ENCODE results near the gene ERMARD.
A peak's percentile ranks its signal among the peaks of the same experiment; 100 is the strongest.

The ERMARD gene

GRCh38 chr6:169751242-169752073, at the start of gene ERMARD, which contains the start of gene DYNLT2:
ERMARD (plus strand) TSS chr6:169751622; CDS start chr6:169751658, 36 bp downstream.
DYNLT2 (minus strand) TSS chr6:169751572; CDS start chr6:169751458, 114 bp downstream.
- peak; percentile 78 for DNase-seq (ENCODE audit: low read depth, low spot score)

DNA sequence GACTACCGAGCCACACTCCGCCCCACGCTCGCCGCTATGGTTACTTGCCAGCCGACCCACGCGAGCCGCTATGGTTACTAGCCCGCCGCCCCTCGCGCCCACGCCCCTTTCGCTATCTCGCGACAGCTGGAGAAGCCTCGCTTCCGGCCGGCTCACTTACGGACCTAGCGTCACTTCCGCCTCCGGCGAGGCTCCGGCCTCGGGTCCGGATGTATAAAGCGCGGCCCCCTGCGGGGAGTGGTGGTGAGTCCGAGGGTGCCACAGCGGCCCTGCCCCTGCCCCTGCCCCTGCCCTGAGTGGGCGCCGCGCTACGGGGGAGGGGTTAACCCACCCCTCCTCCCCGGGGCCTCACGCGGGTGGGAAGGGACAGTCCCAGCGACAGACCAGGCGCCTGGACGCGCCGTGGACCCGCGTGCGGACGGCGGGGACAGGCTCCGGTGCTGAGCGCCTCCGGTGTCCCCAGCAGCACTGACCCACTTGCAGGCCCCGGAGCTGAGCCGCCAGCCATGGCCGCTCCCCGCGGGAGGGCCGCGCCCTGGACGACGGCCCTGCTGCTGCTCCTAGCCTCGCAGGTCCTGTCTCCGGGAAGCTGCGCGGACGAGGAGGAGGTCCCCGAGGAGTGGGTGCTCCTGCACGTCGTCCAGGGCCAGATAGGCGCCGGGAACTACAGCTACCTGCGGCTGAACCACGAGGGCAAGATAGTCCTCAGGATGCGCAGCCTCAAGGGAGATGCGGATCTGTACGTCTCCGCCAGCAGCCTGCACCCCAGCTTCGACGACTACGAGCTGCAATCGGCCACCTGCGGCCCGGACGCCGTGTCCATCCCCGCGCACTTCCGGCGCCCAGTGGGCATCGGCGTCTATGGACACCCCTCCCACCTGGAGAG, 49.2 kb upstream of the ERMARD start, which contains the start of the genes C6orf120 and WDR27:
TSS of gene C6orf120 (plus strand) at position 173 of the 886 bp plus-strand sequence. CDS start at position 507, 334 bp downstream.
TSS of gene WDR27 (minus strand) at position 76 of the 886 bp plus-strand sequence. CDS start 13,024 bp downstream, outside the sequence.
- DNase-seq (ENCODE audit: low read depth, low spot score) = peak; percentile 89

DNA sequence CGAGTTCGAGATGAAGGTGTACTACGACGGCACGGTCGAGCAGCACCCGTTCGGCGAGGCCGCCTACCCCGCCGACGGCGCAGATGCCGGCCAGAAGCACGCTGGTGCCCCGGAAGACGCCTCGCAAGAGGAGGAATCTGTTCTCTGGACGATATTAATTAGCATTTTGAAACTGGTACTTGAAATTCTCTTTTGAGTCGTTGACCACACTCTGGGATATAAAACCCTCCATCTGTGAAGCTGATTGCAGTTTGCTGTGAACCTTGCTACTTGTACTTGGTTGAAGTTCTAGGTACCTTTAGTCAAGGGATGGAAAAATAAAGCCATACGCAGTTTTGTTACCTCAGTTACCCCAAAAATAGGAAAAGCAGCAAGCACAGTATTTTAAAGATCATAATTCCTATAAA, 48.6 kb upstream of the ERMARD start:
- DNase-seq (ENCODE audit: low read depth, low spot score) = no peak

DNA sequence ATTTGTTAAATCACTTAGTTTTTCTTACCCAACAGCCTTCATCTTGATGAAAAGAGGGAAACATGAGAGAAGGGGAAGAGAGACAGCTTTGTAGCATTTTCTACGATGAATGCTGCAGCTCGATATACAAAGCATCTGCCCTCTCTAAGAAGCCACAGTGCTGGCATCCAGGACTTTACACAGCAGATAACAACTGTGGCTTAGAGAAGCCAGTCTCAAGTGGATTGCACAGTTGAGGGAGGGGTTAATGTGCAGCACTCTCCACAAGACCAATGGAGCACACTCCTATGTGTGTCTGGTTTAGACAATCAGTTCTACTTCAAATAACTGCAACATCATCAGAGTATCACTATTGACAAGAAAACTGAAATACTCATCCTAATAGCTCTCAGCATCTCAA, 43.6 kb upstream of the ERMARD start:
- DNase-seq (ENCODE audit: low read depth, low spot score) = no peak

DNA sequence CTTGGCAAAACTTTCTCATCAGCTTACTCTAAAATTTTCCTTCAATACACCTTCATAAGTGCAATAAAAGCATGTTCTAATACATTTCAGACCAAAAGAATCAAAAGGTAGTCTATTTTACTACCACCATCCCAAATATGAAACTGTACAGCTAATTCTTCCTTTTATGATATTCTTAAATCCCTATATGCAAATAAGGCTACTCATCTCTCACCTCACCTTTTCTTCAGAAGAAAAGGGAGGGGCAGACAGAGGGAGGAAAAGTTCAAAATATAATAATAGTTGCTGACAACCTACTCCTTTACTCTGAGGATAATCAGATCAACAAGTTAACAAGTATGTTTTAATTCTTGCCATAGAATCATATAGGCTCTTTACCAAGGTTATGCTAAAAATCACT, 42.1 kb upstream of the ERMARD start:
- no peak for DNase-seq (ENCODE audit: low read depth, low spot score)

DNA sequence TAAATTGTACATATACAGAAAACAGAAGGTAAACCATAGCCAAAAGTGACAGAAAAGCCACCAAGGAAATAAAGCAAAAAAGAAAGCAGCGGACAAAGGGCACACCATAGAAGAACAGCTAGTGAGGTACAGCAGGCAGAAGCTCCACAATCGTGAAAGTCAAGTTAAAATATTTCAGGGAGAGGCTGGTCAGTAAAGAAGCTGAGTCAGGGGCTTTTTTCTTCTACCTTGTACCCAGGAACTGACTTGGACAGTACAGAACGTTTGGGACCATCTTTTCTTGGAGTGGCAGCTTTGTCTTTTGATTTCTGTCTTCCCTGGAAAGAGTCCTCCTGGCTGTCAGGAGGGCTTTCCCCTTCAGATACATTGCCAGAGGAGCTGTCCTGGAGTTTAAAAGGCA, 41.4 kb upstream of the ERMARD start:
- no peak for DNase-seq (ENCODE audit: low read depth, low spot score)

GRCh38 chr6:169714178-169714577, 37.2 kb upstream of the ERMARD start:
- no peak for DNase-seq (ENCODE audit: low read depth, low spot score)

GRCh38 chr6:169714595-169714994, 36.8 kb upstream of the ERMARD start:
- no peak for DNase-seq (ENCODE audit: low read depth, low spot score)

DNA sequence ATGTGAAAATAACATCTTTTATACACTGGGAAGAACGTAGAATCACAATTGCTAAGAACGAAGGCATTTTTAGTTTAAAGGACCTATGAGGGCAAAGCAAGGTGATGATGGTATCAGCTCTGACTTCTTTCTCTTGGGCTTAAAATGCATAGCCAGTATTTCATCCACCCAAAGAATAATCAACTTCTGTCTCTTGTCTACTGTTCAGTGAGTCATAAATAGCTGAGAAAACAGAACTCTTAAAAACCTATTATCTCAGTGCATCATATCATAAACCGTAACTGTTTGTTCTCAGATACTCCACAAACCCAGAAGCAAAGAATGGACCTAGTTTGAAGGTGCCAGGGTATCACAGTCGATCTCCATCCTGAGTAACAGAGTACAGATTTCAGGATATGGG, 32.3 kb upstream of the ERMARD start:
- no peak for DNase-seq (ENCODE audit: low read depth, low spot score)

DNA sequence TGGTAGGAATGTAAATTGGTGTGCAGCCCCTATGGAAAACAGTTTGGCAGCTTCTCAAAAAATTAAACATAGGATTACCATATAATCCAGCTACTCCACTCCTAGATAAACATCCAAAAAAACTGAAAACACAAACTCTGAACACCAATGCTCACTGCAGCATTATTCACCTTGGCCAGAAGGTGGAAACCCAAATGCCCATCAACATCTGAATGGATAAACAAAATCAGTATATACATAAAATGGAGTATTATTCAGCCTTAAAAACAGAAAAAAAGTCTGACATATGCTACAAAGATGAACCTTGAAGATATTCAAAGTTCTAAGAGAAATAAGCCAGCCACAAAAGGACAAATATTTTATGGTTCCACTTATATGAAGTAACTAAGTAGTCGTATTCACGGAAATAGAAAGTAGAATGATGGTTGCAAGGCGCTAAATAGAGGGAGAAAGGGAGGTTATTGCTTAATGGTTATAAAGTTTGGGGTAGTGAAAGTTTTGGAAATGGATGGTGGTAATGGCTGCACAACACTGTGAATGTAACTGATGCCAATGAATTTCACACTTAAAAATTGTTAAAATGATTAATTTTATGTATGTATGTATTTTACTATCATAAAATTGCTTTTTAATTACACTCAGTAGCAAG, 31.1 kb upstream of the ERMARD start:
- no peak for DNase-seq (ENCODE audit: low read depth, low spot score)

DNA sequence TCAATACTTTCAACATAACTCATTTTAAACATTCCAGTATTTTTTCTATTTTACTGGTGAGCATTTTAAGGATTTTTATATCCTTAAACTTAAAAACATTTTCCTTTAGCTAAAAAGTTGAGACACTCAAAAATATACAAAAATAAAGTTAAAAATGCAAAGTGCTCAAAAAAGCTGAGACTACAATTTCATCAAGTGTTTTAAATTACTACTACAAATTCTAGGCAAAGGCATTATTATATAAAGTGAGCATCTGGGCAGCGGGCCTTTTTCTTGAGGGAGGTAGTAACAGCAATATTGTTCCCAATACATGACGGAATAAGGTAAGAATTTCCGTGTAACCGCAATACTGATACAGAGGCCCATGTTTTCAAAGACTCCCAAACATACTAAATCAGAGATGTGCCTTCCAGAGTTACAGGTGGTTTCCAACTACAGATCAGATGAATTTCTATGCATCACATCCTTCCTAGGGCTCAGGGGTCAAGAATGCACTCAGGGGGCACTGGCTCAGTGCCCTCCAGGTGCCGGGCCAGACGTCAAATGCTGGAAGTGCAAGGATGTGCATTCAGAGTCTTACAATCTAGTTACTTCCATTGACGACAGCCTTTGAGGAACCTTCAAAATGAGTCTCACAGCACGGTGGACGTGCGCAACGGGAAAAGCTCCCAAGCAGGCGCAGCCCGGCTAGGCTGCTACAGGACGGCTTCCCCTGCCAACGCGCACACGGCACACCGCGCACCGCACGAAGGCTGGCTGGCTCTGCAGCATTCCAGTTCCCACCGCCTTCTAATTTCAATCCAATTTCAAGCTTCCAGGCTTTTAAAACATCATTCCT, 28.8 kb upstream of the ERMARD start:
- no peak for DNase-seq (ENCODE audit: low read depth, low spot score)

GRCh38 chr6:169723200-169723909, 28.1 kb upstream of the ERMARD start:
- no peak for DNase-seq (ENCODE audit: low read depth, low spot score)

DNA sequence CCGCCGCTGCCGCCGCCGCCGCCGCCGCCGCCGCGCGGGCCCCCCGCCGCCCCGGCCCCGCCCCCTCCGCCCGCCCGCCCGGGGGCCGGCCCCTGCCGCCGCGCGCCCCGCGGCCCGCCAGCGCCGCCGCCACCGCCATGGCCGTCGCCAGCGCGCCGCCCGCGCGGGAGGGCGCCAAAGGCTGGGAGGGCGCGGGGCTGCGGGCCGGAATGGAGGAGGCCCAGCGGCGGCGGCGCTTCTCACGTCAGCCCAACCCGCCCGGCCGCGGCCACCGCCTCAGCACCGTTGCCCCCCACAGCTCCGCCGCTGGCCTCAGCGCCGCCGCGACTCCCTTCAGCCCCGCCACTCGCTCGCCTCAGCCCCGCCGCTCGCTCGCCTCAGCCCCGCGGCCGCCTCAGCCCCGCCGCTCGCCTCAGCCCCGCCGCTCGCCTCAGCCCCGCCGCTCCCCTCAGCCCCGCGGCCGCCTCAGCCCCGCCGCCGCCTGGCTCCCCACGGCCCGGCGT, 27.4 kb upstream of the ERMARD start:
- DNase-seq (ENCODE audit: low read depth, low spot score) = no peak

DNA sequence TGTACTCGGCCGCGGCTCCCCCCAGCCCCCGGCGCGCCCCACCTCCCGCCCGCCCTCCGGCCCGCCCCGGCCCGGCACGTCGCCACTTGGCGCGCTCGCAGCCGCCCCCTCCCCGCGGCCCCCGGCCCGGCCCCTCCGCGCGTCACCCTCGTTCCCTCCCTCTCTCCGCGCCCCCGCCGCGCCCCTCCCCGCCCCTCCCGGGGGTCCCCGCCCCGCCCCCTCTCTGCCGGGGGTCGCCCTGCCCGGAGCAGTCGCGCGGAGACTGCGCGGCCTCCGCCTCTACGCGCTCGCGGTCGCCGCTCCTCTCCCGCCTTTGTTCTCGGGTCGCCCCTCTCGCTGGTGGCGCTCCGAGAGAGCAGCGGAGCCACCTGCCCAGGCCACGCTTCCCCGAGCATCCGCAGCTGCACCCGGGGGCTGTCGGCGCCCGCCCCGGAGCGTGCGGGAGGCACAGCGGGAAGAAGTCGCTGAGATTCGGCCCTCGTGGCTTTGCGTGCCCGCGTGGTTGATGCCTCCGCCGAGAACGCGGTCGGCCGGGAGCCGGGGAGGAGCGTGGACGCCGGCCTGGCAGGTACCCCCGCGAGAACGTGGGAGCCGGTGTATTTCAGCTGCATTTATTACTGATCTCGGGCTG, 26.8 kb upstream of the ERMARD start, which contains the start of gene PHF10:
TSS of gene PHF10 (minus strand) at position 7 of the 631 bp plus-strand sequence. CDS start 569 bp downstream, outside the sequence.
- no peak for DNase-seq (ENCODE audit: low read depth, low spot score)

GRCh38 chr6:169725125-169726048, 26.0 kb upstream of the ERMARD start:
- no peak for DNase-seq (ENCODE audit: low read depth, low spot score)

GRCh38 chr6:169726049-169726400, 25.4 kb upstream of the ERMARD start:
- no peak for DNase-seq (ENCODE audit: low read depth, low spot score)

GRCh38 chr6:169726963-169727362, 24.5 kb upstream of the ERMARD start:
- DNase-seq (ENCODE audit: low read depth, low spot score) = no peak

DNA sequence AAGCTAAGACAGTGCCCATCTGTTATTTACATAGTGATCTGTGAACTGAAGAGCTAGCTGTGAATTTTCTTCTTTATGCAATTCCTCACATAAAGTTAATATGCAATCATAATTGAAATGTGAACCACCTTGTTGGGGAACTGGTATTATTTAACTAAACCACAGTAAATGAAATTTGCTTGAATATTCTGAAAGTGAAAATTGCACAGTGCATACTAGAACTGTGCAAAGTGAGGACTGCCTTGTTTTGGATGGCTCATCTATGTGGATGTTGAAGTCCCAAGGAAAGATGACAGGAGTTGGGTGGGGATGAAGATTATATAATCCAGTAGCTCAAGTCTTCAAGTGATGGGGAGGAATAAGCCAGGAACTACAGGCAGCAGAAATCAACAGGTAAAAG, 21.5 kb upstream of the ERMARD start:
- DNase-seq (ENCODE audit: low read depth, low spot score) = no peak

Data from iPS DF 19.7 (cell line).